ENCODE measurements around the gene RCCD1.
"Not testable (repeated sequence)": the region's sequence is repeated elsewhere in the genome, so short reads cannot be mapped to it uniquely, and the experiment has no call there.

RCCD1 gene

DNA sequence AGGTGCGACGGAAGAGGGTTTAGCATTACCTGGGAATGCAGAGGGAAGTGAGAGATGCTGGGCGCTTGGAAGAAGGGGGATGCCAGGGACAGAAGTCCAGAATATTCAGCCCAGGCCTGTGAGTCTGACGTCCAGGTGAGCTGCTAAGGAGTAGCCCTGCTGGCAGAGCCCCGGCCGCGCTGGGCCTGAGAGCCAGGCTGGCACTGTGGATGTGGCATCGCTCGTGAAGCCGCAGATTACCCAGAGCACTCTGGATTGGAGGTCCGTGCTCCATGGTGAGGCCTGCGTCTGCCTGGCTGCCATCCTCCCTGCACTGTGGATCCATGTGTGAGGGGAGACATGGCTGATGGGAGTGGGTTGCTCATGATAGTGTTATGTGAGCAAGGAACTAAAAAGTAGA lies 37.1 kb upstream of the RCCD1 start:
- H3K4me3 ChIP-seq (ENCODE audit: low read depth, low read length) = no peak overlapping the region

DNA sequence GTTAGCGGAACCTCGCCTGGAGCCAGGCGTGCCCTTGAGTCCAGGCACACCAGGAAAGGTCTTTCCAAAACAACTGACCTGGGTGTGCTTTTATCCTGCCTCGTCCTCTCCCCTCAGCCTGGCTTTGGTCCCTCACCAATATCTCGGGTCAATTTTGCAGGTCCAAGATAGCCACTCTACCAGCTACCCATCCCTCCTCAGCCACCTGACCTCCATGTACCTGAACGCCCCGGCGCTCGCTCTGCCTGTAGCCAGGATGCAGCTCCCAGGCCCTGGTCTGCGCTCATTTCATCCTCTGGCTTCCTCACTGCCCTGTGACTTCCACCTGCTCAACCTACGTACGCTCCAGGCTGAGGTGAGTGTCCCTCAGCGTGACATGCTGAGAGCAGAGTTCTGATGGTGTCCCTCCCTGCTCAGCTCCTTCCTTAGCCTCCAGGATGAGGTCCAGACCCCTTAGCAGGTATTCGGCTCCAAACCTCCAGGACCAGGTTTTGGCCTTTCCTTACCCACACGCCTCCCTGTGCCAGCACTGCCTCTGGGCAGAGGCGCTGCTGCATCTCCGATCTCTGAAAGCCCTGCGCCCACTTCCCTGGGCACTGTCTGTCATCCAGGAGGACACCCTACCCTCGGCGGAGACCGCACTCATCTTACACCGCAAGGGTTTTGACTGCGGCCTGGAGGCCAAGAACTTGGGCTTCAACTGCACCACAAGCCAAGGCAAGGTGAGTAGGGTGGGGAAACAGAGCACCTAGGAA lies 36.5 kb upstream of the RCCD1 start:
- no peak overlapping the region for H3K4me3 ChIP-seq (ENCODE audit: low read depth, low read length)

DNA sequence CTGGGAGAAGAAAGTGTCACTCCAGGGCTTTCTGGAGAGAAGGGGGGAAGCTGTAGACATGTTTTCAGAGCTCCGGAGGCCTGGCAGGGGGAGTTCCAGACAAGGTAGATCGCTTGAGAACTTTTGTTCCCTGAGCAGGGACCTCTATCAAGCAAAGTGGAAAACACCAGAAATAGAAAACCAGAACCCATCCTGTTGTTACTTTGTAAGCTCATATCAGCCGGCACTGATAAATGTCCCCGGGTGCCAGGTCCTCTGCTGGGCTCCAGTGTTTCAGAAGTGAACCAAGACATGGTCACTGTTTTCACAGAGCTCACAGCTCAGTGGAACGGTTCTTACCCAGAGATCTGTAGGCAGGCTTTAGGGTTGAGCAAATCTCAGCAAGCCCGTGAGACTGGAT lies 35.8 kb upstream of the RCCD1 start:
- H3K4me3 ChIP-seq (ENCODE audit: low read depth, low read length) = no peak overlapping the region

DNA sequence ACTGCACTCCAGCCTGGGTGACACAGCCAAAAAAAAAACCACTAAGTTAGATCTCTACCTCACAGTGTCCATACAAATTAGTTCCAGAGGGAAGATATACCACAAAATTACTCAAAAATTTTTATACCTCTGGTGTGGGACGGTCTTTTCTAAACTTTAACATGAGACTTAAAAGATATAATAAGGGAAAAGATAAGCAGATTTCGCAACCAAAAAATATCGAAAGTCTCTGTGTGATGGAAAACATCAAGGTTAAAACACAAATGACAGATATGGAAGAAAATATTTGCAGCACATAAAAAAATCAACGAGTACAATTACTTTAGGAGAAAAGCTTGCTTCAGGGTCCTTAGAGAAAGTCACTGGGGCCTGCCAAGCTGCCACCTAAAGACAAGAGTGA lies 32.8 kb upstream of the RCCD1 start:
- no peak overlapping the region for H3K4me3 ChIP-seq (ENCODE audit: low read depth, low read length)

DNA sequence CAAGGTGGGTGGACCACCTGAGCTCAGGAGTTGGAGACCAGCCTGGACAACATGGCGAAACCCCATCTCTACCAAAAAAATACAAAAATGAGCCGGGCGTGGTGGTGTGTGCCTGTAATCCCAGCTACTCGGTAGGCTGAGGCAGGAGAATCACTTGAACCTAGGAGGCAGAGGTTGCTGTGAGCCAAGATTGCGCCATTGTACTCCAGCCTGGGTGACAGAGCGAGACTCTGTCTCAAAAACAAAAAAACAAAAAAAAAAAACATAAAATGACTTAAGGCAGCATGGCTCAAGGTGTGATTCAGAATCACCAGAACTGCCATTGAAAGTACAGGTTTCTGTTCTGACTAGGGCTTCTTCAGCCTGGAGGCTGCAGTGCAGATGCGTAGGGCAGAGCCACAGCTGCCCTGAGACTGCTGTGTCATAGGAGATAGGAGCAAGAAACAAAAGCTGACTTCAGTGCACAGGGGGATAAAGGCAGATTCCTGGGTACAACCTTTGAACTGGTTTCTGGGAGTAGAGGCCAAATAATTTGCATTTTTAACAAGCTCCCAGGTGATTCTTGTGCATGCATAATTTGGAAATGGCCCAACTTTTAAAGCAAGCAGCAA lies 31.9 kb upstream of the RCCD1 start:
- not testable (repeated sequence) for H3K4me3 ChIP-seq (ENCODE audit: low read depth, low read length)

DNA sequence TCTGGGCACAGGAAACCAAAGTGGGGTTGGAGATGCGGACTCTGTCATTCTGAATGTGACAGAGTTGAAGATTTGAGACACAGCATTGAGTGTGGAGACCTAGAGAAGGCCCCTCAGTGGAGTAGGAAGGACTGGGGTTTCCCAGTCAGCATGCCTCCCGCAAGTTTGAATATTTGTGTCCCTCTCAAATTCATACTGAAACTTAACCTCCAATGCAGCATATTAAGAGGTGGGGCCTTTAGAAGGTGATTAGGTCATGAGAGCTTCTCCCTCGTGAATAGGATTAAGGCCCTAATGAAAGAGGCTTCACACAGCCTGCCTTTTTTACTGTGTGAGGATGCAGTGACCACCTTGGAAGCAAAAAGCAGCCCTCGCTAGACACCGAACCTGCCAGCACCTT lies 30.3 kb upstream of the RCCD1 start:
- no peak overlapping the region for H3K4me3 ChIP-seq (ENCODE audit: low read depth, low read length)

DNA sequence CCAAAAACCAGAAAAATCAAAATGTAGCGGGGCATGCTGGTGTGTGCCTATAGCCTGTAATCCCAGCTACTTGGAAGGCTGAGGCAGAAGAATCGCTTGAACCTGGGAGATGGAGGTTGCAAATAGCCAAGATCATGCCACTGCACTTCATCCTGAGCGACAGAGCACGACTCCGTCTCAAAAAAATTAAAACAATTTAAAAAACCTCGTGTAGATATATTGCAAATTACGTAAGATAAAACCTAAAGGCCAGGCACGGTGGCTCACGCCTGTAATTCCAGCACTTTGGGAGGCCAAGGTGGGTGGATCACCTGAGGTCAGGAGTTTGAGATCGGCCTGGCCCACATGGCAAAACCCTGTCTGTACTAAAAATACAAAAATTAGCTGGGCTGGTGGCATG lies 27.9 kb upstream of the RCCD1 start:
- not testable (repeated sequence) for H3K4me3 ChIP-seq (ENCODE audit: low read depth, low read length)

DNA sequence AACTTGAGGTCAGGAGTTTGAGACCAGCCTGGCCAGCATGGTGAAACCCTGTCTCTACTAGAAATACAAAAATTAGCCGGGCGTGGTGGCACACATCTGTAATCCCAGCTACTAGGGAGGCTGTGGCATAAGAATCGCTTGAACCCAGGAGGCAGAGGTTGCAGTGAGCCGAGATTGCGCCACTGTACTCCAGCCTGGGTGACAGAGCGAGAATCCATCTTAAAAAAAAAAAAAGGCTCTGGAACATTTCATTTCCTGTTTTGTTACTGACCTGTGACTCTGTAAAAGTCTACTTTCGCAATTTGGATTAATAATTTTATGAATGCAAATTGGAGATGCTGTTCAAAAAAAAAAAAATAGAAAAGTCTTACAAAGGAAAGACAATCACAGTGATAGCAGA lies 26.6 kb upstream of the RCCD1 start:
- not testable (repeated sequence) for H3K4me3 ChIP-seq (ENCODE audit: low read depth, low read length)

DNA sequence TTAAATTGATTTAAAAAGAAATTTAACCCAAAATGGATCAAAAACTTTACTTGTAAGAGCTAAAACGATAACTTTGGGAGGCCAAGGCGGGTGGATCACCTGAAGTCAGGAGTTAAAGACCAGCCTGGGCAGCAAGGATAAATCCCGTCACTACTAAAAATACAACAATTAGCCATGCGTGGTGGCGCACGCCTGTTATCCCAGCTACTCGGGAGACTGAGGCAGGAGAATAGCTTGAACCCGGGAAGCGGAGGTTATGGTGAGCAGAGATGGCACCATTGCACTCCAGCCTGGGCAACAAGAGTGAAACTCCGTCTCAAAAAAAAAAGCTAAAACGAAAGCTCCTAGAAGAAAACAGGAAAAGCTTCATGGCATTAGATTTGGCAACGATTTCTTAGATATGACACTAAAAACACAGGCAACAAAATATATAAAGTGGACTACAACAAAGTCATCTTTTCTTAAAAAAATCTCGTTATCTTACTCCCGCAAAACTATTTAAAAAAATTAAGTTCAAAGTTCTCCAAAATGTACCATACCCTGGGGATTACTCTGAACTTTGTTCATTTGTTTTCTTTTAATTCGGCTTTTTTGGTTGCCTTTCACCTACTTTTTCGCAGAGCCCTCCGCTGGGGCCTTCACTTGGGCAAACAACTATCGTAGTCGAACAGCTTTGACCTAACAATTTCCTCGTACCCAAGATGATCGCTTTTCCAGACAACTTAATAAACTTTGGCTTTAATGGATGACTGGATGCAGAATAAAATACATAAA lies 25.3 kb upstream of the RCCD1 start:
- H3K4me3 ChIP-seq (ENCODE audit: low read depth, low read length) = no peak overlapping the region

DNA sequence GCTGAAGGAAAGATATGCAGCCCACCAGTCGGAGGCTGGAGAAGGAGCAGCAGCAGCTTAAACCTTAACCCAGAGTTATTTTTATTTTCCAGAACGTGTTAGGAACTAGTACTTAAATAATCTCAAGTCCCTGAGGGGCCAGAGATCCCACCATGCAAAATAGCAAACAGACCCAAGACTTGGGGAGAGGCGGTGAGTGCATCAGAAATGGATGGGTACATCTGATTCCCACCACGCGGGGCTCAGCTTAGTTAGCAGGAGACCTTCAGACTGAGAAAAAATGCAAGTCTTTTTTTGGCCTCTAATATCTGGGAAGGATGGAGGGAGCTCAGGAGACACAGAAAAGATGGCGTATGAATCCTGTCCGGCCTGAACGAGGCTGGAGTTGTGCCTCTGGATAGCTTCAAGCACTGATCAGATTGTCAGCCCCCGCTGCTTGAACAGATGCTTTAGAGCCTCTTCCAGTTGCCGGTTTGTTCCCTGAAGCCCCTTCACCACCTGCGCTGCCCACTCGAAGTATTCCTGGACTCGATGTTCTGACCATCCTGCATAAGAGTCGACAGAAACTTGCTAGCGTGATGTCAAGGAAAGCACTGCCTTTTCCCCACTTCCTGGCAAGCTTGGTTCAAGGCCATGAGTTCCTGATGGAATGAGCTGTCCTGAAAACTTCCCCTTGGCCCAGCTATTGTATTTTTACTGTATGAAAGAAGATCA lies 23.7 kb upstream of the RCCD1 start:
- no peak overlapping the region for H3K4me3 ChIP-seq (ENCODE audit: low read depth, low read length)

DNA sequence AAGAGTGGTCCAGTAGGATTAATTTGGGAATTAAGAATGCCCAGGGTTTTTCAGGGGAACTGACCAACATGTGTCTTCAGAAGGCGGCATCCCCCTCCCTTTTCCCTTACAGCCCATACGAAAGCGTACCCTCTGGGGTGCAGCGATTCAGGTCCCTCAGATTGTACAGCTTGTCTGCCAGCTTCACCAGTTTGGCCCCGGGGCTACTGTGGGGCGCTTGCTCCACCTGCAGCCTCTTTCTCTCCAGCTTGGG lies 23.2 kb upstream of the RCCD1 start:
- peak overlapping the region; percentile 89 for H3K4me3 ChIP-seq (ENCODE audit: low read depth, low read length)

DNA sequence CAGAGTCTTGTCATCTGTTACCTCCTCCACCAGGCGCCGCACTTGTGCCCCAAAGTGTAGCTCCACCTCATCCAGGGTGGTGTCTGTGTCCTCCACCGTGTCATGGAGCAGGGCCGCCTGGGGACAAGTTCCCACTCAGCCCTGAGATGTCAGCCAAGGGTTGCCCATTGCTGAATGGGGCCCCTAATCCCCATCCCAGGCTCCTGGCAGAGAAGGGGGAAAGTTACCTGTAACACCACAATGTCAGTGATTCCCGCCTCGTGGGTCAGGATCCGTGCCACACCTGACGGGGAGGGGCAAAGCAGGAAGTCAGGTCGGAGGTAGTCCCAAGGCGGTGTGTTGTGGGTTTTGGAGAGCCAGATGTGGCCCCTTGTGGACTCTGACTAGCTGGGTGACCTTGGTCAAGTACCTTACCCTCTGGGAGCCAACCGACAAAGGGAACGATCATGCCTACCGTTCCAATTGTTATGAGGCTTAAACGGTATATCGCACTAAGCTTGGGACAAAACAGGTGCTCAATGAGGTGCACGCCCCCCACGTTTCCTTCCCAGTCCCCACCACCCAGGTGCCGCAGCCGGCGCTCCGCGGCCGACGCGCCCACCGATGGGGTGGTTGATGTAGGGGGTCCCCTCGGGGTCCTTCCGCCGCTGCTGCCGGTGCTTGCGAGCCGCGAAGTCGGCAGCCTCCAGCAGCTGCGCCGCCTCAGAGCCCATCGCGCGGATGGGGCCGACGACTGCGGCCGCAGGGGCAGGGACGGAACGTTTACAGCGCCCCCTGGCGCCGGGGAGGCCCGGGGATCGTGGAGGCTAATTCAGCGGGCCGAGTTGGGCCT lies 22.6 kb upstream of the RCCD1 start, which contains the start of gene HDDC3:
TSS of gene HDDC3 (minus strand) at position 722 of the 832 bp plus-strand sequence. CDS start at position 713, 9 bp downstream.
- peak within 1 kb of the TSS; percentile 89 for H3K4me3 ChIP-seq (ENCODE audit: low read depth, low read length)

DNA sequence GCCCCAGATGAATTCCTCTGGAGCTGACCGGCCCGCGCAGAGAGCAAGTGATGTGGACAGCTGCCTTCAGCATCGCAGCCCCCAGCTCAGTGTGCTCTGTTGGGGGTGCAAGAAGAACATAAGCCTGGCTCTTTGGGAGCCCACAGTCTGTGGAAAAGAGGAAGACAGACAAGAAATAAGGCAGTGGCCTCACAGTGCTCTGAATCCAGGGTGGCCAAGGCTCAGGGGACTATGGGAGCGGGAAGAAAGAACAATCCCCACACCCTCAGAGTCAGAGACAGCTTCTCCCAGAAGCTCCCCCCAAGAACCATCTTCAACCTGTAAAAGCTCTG lies 22.1 kb upstream of the RCCD1 start:
- H3K4me3 ChIP-seq (ENCODE audit: low read depth, low read length) = peak overlapping the region; percentile 89

DNA sequence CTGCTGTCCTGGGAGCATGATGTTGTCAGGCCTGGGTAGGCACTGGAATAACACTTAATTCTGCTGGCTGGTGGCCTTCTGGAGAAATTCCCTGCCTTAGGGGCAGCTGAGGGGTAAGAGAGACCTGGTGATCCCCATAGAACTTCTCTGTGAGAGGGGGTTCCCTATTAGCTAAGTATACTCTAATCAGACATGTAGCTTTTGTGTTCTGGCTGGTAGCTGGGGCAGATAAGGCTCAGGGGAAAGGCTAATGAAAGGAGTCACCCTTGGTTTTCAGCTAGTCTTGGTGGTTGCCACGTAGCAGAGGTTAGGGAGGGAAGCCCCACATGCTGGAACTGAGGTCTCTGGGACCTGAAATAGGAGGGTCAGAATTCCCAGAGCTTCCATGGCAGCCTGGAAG lies 21.4 kb upstream of the RCCD1 start:
- H3K4me3 ChIP-seq (ENCODE audit: low read depth, low read length) = no peak overlapping the region

DNA sequence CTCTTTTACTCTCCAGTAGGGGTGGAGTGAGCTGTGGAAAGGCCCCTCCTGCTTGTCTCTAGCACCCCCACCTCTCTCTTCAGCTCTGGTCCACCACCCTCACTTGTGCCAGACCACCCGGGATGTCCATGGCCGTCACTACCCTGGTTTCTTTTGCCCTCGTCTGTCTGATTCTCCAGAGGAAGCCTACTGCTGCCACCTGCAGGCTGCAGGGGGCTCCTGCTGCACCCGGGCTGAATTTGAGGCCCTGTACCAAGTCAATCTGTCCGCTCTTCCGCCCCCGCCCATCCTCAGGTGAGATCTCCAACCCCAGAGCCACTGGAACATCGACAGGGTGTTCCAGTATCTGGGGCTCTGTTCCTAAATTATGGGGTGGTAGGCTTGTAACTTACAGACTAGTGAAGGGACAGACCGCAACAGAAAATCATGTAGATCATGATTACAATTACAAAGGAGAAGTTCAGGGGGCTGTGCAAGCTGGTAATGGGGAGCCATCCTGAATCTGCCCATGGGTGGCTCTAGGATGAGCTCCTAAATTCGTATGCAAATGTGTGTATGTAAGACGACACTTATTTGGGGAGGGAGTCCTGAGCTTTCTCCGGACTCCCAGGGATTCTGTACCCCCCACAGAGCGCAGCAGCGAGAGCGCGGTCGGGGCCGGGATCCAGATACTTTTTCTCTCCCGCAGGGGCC lies 20.3 kb upstream of the RCCD1 start:
- peak overlapping the region; percentile 67 for H3K4me3 ChIP-seq (ENCODE audit: low read depth, low read length)

DNA sequence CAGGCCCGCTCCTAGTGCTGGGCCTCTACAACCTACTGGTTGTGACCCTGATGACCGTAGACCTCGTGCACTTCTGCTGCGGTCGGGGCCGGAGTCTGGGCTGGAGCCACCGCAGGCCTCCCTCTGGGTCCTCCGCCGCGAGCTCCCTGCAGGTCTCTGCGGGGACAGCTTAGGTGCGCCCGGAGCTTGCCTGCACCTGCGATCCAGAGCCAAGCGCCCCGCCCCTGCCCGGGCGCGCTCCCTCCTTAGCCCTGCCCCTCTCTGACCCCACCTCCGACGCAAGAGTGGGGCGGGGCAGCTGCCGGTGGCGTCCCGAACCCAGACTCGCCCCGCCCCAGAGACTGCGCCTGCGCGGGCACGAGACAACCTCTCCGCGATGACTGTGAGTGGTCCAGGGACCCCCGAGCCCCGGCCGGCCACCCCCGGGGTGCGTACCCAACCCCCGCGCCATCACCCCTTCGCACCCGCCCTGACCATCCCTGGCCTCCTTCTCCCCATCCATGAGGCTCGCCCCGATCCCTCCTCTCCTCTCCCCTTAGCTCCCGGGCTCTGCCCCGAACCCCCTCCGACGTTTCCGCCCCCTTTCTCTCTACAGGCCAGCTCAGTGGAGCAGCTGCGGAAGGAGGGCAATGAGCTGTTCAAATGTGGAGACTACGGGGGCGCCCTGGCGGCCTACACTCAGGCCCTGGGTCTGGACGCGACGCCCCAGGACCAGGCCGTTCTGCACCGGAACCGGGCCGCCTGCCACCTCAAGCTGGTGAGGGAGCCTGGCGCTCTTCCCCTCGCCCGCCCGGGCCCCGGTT lies 19.5 kb upstream of the RCCD1 start, which contains the start of gene UNC45A:
TSS of gene UNC45A (plus strand) at position 337 of the 803 bp plus-strand sequence. CDS start at position 377, 40 bp downstream.
- H3K4me3 ChIP-seq (ENCODE audit: low read depth, low read length) = peak within 1 kb of the TSS; percentile 67

DNA sequence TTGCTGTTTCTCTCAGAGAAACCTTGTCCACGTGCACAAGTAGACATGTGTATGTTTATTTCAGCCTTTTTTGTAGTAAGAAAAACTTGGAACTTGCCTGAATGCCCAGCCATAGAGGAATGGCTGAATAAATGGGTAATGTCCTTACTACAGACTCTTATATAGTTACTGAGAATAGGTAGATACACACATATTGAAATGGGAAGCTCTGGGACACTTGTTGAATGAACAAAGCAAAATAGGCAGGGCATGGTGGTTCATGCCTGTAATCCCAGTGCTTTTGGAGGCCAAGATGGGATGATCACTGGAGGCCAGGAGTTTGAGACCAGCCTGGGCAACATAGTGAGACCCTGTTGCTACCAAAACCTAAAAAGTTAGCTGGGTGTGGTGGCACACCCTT lies 17.9 kb upstream of the RCCD1 start:
- H3K4me3 ChIP-seq (ENCODE audit: low read depth, low read length) = no peak overlapping the region

DNA sequence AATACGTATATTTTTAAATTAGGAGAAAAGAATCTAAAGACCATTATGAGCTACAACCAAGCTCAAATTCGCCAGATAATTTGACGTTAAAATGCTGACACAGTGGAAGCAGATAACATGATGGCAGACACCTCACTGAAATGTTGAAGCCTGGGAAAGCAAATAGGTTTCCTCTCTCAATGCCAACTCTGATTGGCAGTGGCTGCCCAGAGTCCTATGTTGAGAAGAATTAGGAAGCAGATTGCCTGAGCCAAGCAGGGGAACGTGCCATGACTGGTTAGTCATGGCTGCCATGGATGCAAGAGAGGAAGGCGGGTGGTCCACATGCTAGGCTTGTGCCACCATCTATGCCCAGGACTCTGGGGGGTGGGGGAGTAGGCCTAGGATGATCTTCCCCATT lies 16.4 kb upstream of the RCCD1 start:
- no peak overlapping the region for H3K4me3 ChIP-seq (ENCODE audit: low read depth, low read length)

DNA sequence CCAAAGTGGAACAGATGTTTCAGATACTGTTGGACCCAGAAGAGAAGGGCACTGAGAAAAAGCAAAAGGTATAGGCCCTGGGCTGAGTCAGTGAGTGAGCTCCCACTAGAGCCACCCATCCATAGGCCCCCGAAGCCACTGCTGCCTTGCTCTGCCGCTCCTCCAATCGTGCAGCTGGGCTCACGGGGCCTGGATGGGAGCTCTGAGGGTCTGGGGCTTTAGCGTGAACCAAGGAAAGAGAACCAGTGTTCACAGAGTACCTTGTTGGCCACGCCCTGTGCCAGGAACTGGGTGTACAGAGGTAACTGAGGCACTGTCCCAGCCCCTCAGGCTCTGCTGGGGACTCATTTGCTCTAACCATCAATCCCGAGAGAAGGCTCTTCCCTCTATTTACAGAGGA lies 14.9 kb upstream of the RCCD1 start:
- no peak overlapping the region for H3K4me3 ChIP-seq (ENCODE audit: low read depth, low read length)
